Smooth muscle cell (in vitro differentiated cells): Measurements from ENCODE around the gene XKR3. TPM values are rescaled to one million over a fixed set of nuclear protein-coding genes. Genes with fewer than 3 reads are reported as not detected.
"Not testable (repeated sequence)": the region's sequence is repeated elsewhere in the genome, so short reads cannot be mapped to it uniquely, and the experiment has no call there.

Source experiments
- DNase-seq: peaks from one replicate; lab custom pipeline; 2025; ENCODE audit not compliant: unreplicated experiment; lab: John Stamatoyannopoulos, UW
- H2AFZ ChIP-seq: fragments of 200-600 bp; sonication (generic); 2 replicates; pipeline ENCODE4 v1.6.0; 2016; ENCODE audit warnings: antibody characterized with exemption, low read depth, mild to moderate bottlenecking
- H3F3A ChIP-seq: fragments of 200-600 bp; sonication (generic); 2 replicates; pipeline ENCODE4 v1.6.0; 2017; ENCODE audit warnings: antibody characterized with exemption, low read depth
- H3K27ac ChIP-seq: fragments of 200-600 bp; sonication (generic); 2 replicates; pipeline ENCODE4 v1.5.1; 2016; ENCODE audit warnings: low read depth, mild to moderate bottlenecking
- H3K27me3 ChIP-seq: fragments of 200-600 bp; sonication (generic); 2 replicates; pipeline ENCODE4 v1.6.1; 2016; ENCODE audit warnings: low read depth, mild to moderate bottlenecking
- H3K36me3 ChIP-seq: fragments of 200-600 bp; sonication (generic); 2 replicates; pipeline ENCODE4 v1.5.1; 2016; ENCODE audit warnings: low read depth
- H3K4me1 ChIP-seq: fragments of 200-600 bp; sonication (generic); 2 replicates; pipeline ENCODE4 v1.5.1; 2016; ENCODE audit warnings: low read depth
- H3K4me2 ChIP-seq: fragments of 200-600 bp; sonication (generic); 2 replicates; pipeline ENCODE4 v1.6.0; 2016; ENCODE audit warnings: mild to moderate bottlenecking
- H3K4me3 ChIP-seq: fragments of 200-600 bp; sonication (generic); 2 replicates; pipeline ENCODE4 v1.5.1; 2016; ENCODE audit warnings: mild to moderate bottlenecking
- H3K79me2 ChIP-seq: fragments of 200-600 bp; sonication (generic); 2 replicates; pipeline ENCODE4 v1.6.0; 2016; ENCODE audit warnings: low read depth, mild to moderate bottlenecking
- H3K9ac ChIP-seq: fragments of 200-600 bp; sonication (generic); 2 replicates; pipeline ENCODE4 v1.6.0; 2016; ENCODE audit warnings: low read depth
- H3K9me3 ChIP-seq: fragments of 200-600 bp; sonication (generic); replicated peaks from 2 replicates; pipeline ENCODE4 v1.5.1; 2016; ENCODE audit warnings: low read depth
- H4K20me1 ChIP-seq: fragments of 200-600 bp; sonication (generic); 2 replicates; pipeline ENCODE4 v1.6.0; 2016; ENCODE audit warnings: low read depth
- WGBS: methylation state at CpG from one replicate; pipeline ENCODE4 v1.1.7; 2016; ENCODE audit warnings: low lambda C conversion rate; 5-methylcytosine and 5-hydroxymethylcytosine counted together
- polyA plus RNA-seq: library from polyadenylated mRNA; unstranded; fragments of >200 nt; fragmentation: Nextera tagmentation; extraction: Ambion mirVana; gene quantifications from 2 replicates; pipeline ENCODE4 v1.2.1, GENCODE V29; 2016
- total RNA-seq: library from RNA; depleted of rRNA; stranded (reverse); fragments of >200 nt; gene quantifications from 2 replicates; pipeline ENCODE4 v1.2.3, GENCODE V29; 2014
- TF ChIP-seq, protein P1 (sequence below): fragments of 200-600 bp; sonication (generic); IDR thresholded peaks from 2 replicates; pipeline ENCODE4 v1.5.1; 2017; ENCODE audit warnings: borderline replicate concordance, mild to moderate bottlenecking, antibody characterized with exemption; ENCODE audit not compliant: insufficient read depth, poor library complexity, severe bottlenecking

The XKR3 gene
- total and polyA plus RNA-seq, 2 experiments from 2014 or later = not detected

GRCh38 chr22:16854631-16855030 lies 29.4 kb upstream of the XKR3 start:
- no peak overlapping the region for H3K27ac ChIP-seq
- no peaks in the 10 kb centered on the region for H4K20me1 ChIP-seq
- H3K27me3 ChIP-seq = no peaks in the 10 kb centered on the region
- H2AFZ ChIP-seq = no peak overlapping the region
- H3K36me3 ChIP-seq = no peaks in the 10 kb centered on the region
- H3K79me2 ChIP-seq = no peaks in the 10 kb centered on the region
- no peak overlapping the region for H3K4me2 ChIP-seq
- TF ChIP-seq, protein P1, sequence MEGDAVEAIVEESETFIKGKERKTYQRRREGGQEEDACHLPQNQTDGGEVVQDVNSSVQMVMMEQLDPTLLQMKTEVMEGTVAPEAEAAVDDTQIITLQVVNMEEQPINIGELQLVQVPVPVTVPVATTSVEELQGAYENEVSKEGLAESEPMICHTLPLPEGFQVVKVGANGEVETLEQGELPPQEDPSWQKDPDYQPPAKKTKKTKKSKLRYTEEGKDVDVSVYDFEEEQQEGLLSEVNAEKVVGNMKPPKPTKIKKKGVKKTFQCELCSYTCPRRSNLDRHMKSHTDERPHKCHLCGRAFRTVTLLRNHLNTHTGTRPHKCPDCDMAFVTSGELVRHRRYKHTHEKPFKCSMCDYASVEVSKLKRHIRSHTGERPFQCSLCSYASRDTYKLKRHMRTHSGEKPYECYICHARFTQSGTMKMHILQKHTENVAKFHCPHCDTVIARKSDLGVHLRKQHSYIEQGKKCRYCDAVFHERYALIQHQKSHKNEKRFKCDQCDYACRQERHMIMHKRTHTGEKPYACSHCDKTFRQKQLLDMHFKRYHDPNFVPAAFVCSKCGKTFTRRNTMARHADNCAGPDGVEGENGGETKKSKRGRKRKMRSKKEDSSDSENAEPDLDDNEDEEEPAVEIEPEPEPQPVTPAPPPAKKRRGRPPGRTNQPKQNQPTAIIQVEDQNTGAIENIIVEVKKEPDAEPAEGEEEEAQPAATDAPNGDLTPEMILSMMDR = no peak
- H3K4me1 ChIP-seq = no peaks in the 10 kb centered on the region
- no peaks in the 10 kb centered on the region for H3F3A ChIP-seq
- H3K4me3 ChIP-seq = no peak overlapping the region
- no peaks in the 10 kb centered on the region for H3K9me3 ChIP-seq
- no peak overlapping the region for H3K9ac ChIP-seq
- no peak for DNase-seq

- not testable (repeated sequence) for H3K4me3 ChIP-seq, H3K36me3 ChIP-seq, H3K27me3 ChIP-seq, H3K79me2 ChIP-seq, DNase-seq, H4K20me1 ChIP-seq, H3F3A ChIP-seq, H3K4me1 ChIP-seq, H3K27ac ChIP-seq, H2AFZ ChIP-seq, H3K9me3 ChIP-seq, H3K9ac ChIP-seq, H3K4me2 ChIP-seq
- WGBS = 60% methylated on average over 1 of the region's 1 CpG
Measured at GRCh38 chr22:16851268-16851996, 26.2 kb upstream of the XKR3 start.

- H3K27me3 ChIP-seq = no peaks in the 10 kb centered on the region
- H3K36me3 ChIP-seq = no peaks in the 10 kb centered on the region
- no peak overlapping the region for H3K27ac ChIP-seq
- DNase-seq = no peak
- H3K79me2 ChIP-seq = no peaks in the 10 kb centered on the region
- TF ChIP-seq, protein P1 = no peak
- H3K9me3 ChIP-seq = no peaks in the 10 kb centered on the region
- WGBS = 88% methylated on average over 1 of the region's 1 CpG
- H2AFZ ChIP-seq = no peak overlapping the region
- no peaks in the 10 kb centered on the region for H4K20me1 ChIP-seq
- H3K9ac ChIP-seq = no peak overlapping the region
- H3K4me1 ChIP-seq = no peaks in the 10 kb centered on the region
- no peak overlapping the region for H3K4me2 ChIP-seq
- H3F3A ChIP-seq = no peaks in the 10 kb centered on the region
- no peak overlapping the region for H3K4me3 ChIP-seq
Measured at GRCh38 chr22:16847271-16847670, 22.1 kb upstream of the XKR3 start.

- Histone ChIP-seq H3K27ac (no peak overlapping the region), H3K9ac (no peak overlapping the region), H4K20me1 (no peaks in the 10 kb centered on the region), H3K27me3 (no peaks in the 10 kb centered on the region), H3K4me2 (no peak overlapping the region), H3K36me3 (no peaks in the 10 kb centered on the region), H3F3A (no peaks in the 10 kb centered on the region), H3K9me3 (no peaks in the 10 kb centered on the region), H3K79me2 (no peaks in the 10 kb centered on the region), H2AFZ (no peak overlapping the region), H3K4me3 (no peak overlapping the region), H3K4me1 (no peaks in the 10 kb centered on the region)
- 72% methylated on average over 7 of the region's 7 CpGs for WGBS
- TF ChIP-seq, protein P1 = no peak
- no peak for DNase-seq
Measured at GRCh38 chr22:16845881-16846280, 20.7 kb upstream of the XKR3 start.
